CD4-positive, alpha-beta memory T cell (primary cell): Measurements from ENCODE around the gene CISD3. TPM values are rescaled to one million over a fixed set of nuclear protein-coding genes. Genes with fewer than 3 reads are reported as not detected.
A peak's percentile ranks its signal among the peaks of the same experiment; 100 is the strongest.

Source experiments
- CTCF ChIA-PET: fragments of 350-600 bp; sonication (Branson Sonifier 250); formaldehyde crosslinking; loops from one replicate; lab custom pipeline; 2021; ENCODE audit warnings: inconsistent platforms; ENCODE audit not compliant: partially characterized antibody; lab: Charles Lee
- POLR2A ChIA-PET: fragments of 350-600 bp; sonication (Branson Sonifier 250); formaldehyde crosslinking; loops from one replicate; lab custom pipeline; 2021; ENCODE audit not compliant: partially characterized antibody; lab: Charles Lee
- DNase-seq, 5 donors: peaks; one replicate each; pipeline versions ENCODE4 v3.0.0 to v3.0.0-alpha.2; 2020 to 2022; ENCODE audit warnings: mixed read lengths in 1 of 5
- H3K27ac ChIP-seq: one replicate; pipeline ENCODE4 v1.7.0; 2013; ENCODE audit warnings: low read depth, low read length
- H3K27me3 ChIP-seq: 2 replicates; pipeline ENCODE4 v1.7.0; 2013; ENCODE audit warnings: mild to moderate bottlenecking, low read length, moderate library complexity; ENCODE audit not compliant: insufficient read depth
- H3K36me3 ChIP-seq: 2 replicates; pipeline ENCODE4 v1.7.0; 2013; ENCODE audit warnings: mild to moderate bottlenecking, low read length, moderate library complexity; ENCODE audit not compliant: insufficient read depth
- H3K4me1 ChIP-seq: 2 replicates; pipeline ENCODE4 v1.7.0; 2013; ENCODE audit warnings: mild to moderate bottlenecking, low read length, moderate library complexity; ENCODE audit not compliant: insufficient read depth
- H3K4me3 ChIP-seq, 2 donors: one replicate each; pipeline ENCODE4 v1.7.0; 2013; ENCODE audit warnings: low read length in 2 of 2, mild to moderate bottlenecking in 1 of 2
- H3K9me3 ChIP-seq, 2 donors: one replicate each; pipeline ENCODE4 v1.7.0; 2013; ENCODE audit warnings: low read length in 2 of 2, control low read depth in 1 of 2; ENCODE audit not compliant: control insufficient read depth in 1 of 2
- H3K27ac Mint-ChIP-seq, 7 donors: one replicate each; pipeline ENCODE4 v1.8.0; 2020 to 2021; ENCODE audit warnings: mixed read lengths in 7 of 7, mild to moderate bottlenecking in 6 of 7, inconsistent platforms in 3 of 7, moderate library complexity in 3 of 7
- H3K27me3 Mint-ChIP-seq, 2 donors: one replicate each; pipeline ENCODE4 v1.8.0; 2020 to 2021; ENCODE audit warnings: mixed read lengths in 2 of 2
- H3K36me3 Mint-ChIP-seq, 2 donors: one replicate each; pipeline ENCODE4 v1.8.0; 2020 to 2021; ENCODE audit warnings: mixed read lengths in 2 of 2, inconsistent platforms in 1 of 2, mild to moderate bottlenecking in 1 of 2
- H3K4me1 Mint-ChIP-seq, 4 donors: one replicate each; pipeline ENCODE4 v1.8.0; 2020 to 2021; ENCODE audit warnings: mixed read lengths in 4 of 4, mild to moderate bottlenecking in 1 of 4
- H3K4me3 Mint-ChIP-seq, 8 donors: one replicate each; pipeline ENCODE4 v1.8.0; 2020 to 2021; ENCODE audit warnings: mixed read lengths in 8 of 8, mild to moderate bottlenecking in 7 of 8, moderate library complexity in 6 of 8, inconsistent platforms in 3 of 8
- H3K9me3 Mint-ChIP-seq, 8 donors: one replicate each; pipeline ENCODE4 v1.8.0; 2020 to 2021; ENCODE audit warnings: mixed read lengths in 8 of 8, mild to moderate bottlenecking in 5 of 8, inconsistent platforms in 3 of 8, moderate library complexity in 1 of 8
- intact Hi-C: fragments of 100-400 bp; cut with micrococcal nuclease; formaldehyde crosslinking; loops from one replicate; pipeline ENCODE4 v1.15.1; 2023
- polyA plus RNA-seq, 2 donors: library from polyadenylated mRNA; unstranded; fragments of 300-500 nt; fragmentation: Illumina TruSeq; gene quantifications; one replicate each; pipeline ENCODE4 v1.2.3, GENCODE V29; 2021
- total RNA-seq, 2 experiments: library from RNA; stranded (reverse); gene quantifications; one replicate each; pipeline ENCODE4 v1.2.3, GENCODE V29; 2021

Gene CISD3
- total and polyA plus RNA-seq, 4 experiments from 2014 or later, result 12.5 to 57.6 (median 34.4) TPM

DNA sequence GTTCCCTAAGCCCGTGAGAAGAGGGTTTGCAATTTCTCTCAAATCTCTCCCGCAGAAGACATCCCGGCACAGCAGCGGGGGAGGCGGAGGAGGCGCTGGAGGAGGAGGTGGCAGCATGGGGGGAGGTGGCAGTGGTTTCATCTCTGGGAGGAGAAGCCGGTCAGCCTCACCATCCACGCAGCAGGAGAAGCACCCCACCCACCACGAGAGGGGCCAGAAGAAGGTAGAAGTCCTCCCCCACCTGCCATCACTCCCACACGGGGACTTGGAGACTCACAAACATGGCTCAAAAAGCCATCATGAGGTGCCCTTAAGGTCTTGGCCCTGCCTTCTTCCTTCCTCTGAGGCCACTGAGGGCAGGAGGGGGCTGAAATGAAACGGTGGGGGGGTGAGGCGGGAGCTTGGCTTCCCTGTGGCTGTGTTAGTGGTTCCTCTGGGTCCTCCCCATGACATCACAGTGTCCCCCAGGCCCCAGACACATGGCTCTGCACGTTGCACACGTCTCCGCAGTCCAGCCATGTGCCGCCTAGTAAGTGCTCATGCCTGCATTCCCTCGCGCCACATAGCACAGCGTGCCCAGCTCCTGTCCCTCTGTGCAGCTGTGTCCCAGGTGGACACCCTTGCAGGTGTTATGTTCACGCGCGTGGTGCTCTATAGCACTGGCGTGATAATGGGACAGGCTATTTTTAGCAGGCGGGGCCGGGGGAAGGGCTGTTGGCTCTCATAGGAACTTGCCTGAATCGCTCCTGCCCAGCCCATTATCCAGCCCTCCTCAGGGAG is 18.2 kb upstream of the CISD3 start:
- no peak overlapping the region for H3K27ac ChIP-seq
- peak overlapping the region in 4 of 7 donors; percentile 24 to 64 (median 34) for H3K27ac Mint-ChIP-seq
- H3K27me3 ChIP-seq, result no peaks in the 10 kb centered on the region
- H3K4me1 ChIP-seq, result peaks cover 37% of the 10 kb centered on the region
- H3K9me3 Mint-ChIP-seq, result no peaks in the 10 kb centered on the region
- peaks cover 39 to 79% of the 10 kb centered on the region in 2 donors for H3K36me3 Mint-ChIP-seq
- intact Hi-C loops, result no loop called here
- peaks cover 75% of the 10 kb centered on the region for H3K36me3 ChIP-seq
- peaks cover 19 to 65% (median 29%) of the 10 kb centered on the region in 4 donors for H3K4me1 Mint-ChIP-seq
- no peak for DNase-seq
- no peak overlapping the region for H3K4me3 ChIP-seq
- no peaks in the 10 kb centered on the region for H3K9me3 ChIP-seq
- CTCF ChIA-PET, result no interaction called here
- H3K27me3 Mint-ChIP-seq, result no peaks in the 10 kb centered on the region
- POLR2A ChIA-PET, result interaction anchor here (1.1 to 14.0 kb wide), 2 partner anchors 10 to 13 kb away, joined by 4 to 588 read pairs; partner anchors contain the start of gene CISD3
- H3K4me3 Mint-ChIP-seq, result no peak overlapping the region

DNA sequence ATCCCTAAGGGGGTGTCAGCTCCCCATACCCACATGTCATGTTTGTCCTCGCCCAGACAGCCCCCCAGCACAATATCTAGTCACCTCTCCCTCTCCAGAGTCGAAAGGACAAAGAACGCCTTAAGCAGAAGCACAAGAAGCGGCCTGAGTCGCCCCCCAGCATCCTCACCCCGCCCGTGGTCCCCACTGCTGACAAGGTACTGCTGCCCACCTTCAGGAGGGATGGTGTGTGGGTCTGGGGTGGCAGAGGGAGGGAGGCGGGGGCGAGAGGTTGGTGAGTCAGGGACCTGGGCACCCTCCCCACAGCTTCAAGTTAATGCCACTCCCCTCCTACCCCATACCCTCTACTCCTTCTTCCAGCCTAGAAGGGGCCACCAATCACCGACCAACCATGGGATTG is 17.5 kb upstream of the CISD3 start:
- DNase-seq, result no peak
- H3K27ac Mint-ChIP-seq, result peak overlapping the region in 4 of 7 donors; percentile 24 to 59 (median 34)
- no peaks in the 10 kb centered on the region for H3K27me3 Mint-ChIP-seq
- H3K4me1 Mint-ChIP-seq, result peaks cover 14 to 61% (median 23%) of the 10 kb centered on the region in 4 donors
- no peak overlapping the region for H3K4me3 ChIP-seq
- intact Hi-C loops, result no loop called here
- H3K27ac ChIP-seq, result no peak overlapping the region
- H3K4me3 Mint-ChIP-seq, result no peak overlapping the region
- CTCF ChIA-PET, result no interaction called here
- no peaks in the 10 kb centered on the region for H3K27me3 ChIP-seq
- H3K9me3 Mint-ChIP-seq, result no peaks in the 10 kb centered on the region
- no peaks in the 10 kb centered on the region for H3K9me3 ChIP-seq
- POLR2A ChIA-PET, result interaction anchor here (1.1 to 14.0 kb wide), 2 partner anchors 11 to 13 kb away, joined by 4 to 588 read pairs; partner anchors contain the start of gene CISD3
- peaks cover 81% of the 10 kb centered on the region for H3K36me3 ChIP-seq
- peaks cover 42 to 79% of the 10 kb centered on the region in 2 donors for H3K36me3 Mint-ChIP-seq
- H3K4me1 ChIP-seq, result peaks cover 31% of the 10 kb centered on the region

GRCh38 chr17:38713456-38714075 is 16.6 kb upstream of the CISD3 start:
- Mint-ChIP-seq H3K9me3 (no peaks in the 10 kb centered on the region), H3K27ac (peak overlapping the region in 3 of 7 donors; percentile 8 to 78 (median 42)), H3K4me1 (peaks cover 7 to 56% (median 17%) of the 10 kb centered on the region in 4 donors), H3K36me3 (peaks cover 42 to 79% of the 10 kb centered on the region in 2 donors), H3K4me3 (no peak overlapping the region), H3K27me3 (no peaks in the 10 kb centered on the region)
- Histone ChIP-seq H3K4me3 (no peak overlapping the region), H3K4me1 (peaks cover 21% of the 10 kb centered on the region), H3K36me3 (peaks cover 88% of the 10 kb centered on the region), H3K9me3 (no peaks in the 10 kb centered on the region), H3K27me3 (no peaks in the 10 kb centered on the region), H3K27ac (no peak overlapping the region)
- no peak for DNase-seq
- ChIA-PET POLR2A (interaction anchor here (1.9 to 14.0 kb wide), 3 partner anchors 8 to 15 kb away, joined by 12 to 588 read pairs (median 34); partner anchors contain the start of genes CISD3 and MLLT6), CTCF (no interaction called here)
- intact Hi-C loops, result no loop called here

GRCh38 chr17:38715216-38715943 is 14.8 kb upstream of the CISD3 start:
- no peaks in the 10 kb centered on the region for H3K27me3 ChIP-seq
- no peak overlapping the region for H3K4me3 ChIP-seq
- no peak for DNase-seq
- Mint-ChIP-seq H3K27ac (peak overlapping the region in 6 of 7 donors; percentile 18 to 85 (median 66)), H3K9me3 (no peaks in the 10 kb centered on the region), H3K27me3 (no peaks in the 10 kb centered on the region), H3K4me3 (no peak overlapping the region), H3K4me1 (peaks cover 2 to 44% (median 11%) of the 10 kb centered on the region in 4 donors), H3K36me3 (peaks cover 37 to 74% of the 10 kb centered on the region in 2 donors)
- intact Hi-C loops, result no loop called here
- peak overlapping the region; percentile 4 for H3K27ac ChIP-seq
- CTCF ChIA-PET, result interaction anchor here (1.2 to 2.1 kb wide), 4 partner anchors 13 to 20 kb away, joined by 3 to 8 read pairs (median 5); no protein-coding TSS in a partner anchor
- peaks cover 82% of the 10 kb centered on the region for H3K36me3 ChIP-seq
- POLR2A ChIA-PET, result interaction anchor here (0.6 to 5.0 kb wide), 6 partner anchors 10 to 84 kb away, joined by 3 to 56 read pairs (median 9); partner anchors contain the start of genes MLLT6 and PIP4K2B
- peaks cover 15% of the 10 kb centered on the region for H3K4me1 ChIP-seq
- no peaks in the 10 kb centered on the region for H3K9me3 ChIP-seq

GRCh38 chr17:38716368-38717005 is 13.7 kb upstream of the CISD3 start:
- H3K27me3 ChIP-seq, result no peaks in the 10 kb centered on the region
- Mint-ChIP-seq H3K27ac (peak overlapping the region in 3 of 7 donors; percentile 12 to 70 (median 59)), H3K36me3 (peaks cover 39 to 73% of the 10 kb centered on the region in 2 donors), H3K4me3 (no peak overlapping the region), H3K9me3 (no peaks in the 10 kb centered on the region), H3K4me1 (peaks cover 9 to 46% (median 13%) of the 10 kb centered on the region in 4 donors), H3K27me3 (no peaks in the 10 kb centered on the region)
- CTCF ChIA-PET, result interaction anchor here (1.3 to 2.1 kb wide), 3 partner anchors 12 to 18 kb away, joined by 4 to 8 read pairs (median 6); no protein-coding TSS in a partner anchor
- no peak overlapping the region for H3K4me3 ChIP-seq
- no peaks in the 10 kb centered on the region for H3K9me3 ChIP-seq
- peaks cover 80% of the 10 kb centered on the region for H3K36me3 ChIP-seq
- H3K27ac ChIP-seq, result no peak overlapping the region
- DNase-seq, result no peak
- POLR2A ChIA-PET, result interaction anchor here (1.2 to 5.0 kb wide), 4 partner anchors 11 to 83 kb away, joined by 3 to 56 read pairs (median 20); partner anchors contain the start of genes CISD3, MLLT6 and PIP4K2B
- H3K4me1 ChIP-seq, result peaks cover 16% of the 10 kb centered on the region
- intact Hi-C loops, result no loop called here

DNA sequence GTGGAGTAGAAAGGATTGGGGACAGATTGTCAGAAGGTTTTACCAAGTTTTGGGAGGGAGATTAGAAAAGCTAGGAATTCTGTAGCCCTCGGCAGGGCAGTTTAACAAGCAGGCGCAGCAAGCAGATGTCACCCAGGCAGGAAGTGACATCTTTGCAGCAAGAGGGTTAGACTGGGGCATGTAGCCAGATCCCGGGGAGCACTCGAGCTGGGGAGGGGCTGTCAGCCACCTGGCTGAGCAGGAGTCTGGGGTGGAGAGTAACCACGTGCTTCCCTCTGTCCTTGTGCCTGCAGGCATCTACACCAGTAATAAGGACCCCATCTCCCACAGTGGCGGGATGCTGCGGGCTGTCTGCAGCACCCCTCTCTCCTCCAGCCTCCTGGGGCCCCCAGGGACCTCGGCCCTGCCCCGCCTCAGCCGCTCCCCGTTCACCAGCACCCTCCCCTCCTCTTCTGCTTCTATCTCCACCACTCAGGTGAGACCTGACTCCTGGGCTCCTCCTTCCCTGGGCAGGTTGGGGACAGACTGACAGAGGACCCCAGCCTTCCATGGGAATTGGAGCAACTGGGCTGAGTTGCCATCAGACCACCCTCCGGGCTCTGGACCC is 12.9 kb upstream of the CISD3 start:
- H3K4me3 Mint-ChIP-seq, result no peak overlapping the region
- peaks cover 34 to 69% of the 10 kb centered on the region in 2 donors for H3K36me3 Mint-ChIP-seq
- no peaks in the 10 kb centered on the region for H3K27me3 Mint-ChIP-seq
- intact Hi-C loops, result no loop called here
- H3K9me3 ChIP-seq, result no peaks in the 10 kb centered on the region
- H3K27ac ChIP-seq, result no peak overlapping the region
- H3K4me1 ChIP-seq, result peaks cover 13% of the 10 kb centered on the region
- POLR2A ChIA-PET, result interaction anchor here (1.2 to 15.9 kb wide), 4 partner anchors 10 to 13 kb away, joined by 6 to 588 read pairs (median 45); partner anchors contain the start of genes CISD3 and MLLT6
- peak overlapping the region in 6 of 7 donors; percentile 12 to 70 (median 38) for H3K27ac Mint-ChIP-seq
- peaks cover 9 to 42% (median 13%) of the 10 kb centered on the region in 4 donors for H3K4me1 Mint-ChIP-seq
- CTCF ChIA-PET, result interaction anchor here (2.1 to 2.2 kb wide), 2 partner anchors 11 to 18 kb away, joined by 7 to 8 read pairs; no protein-coding TSS in a partner anchor
- peaks cover 78% of the 10 kb centered on the region for H3K36me3 ChIP-seq
- no peak overlapping the region for H3K4me3 ChIP-seq
- no peak for DNase-seq
- H3K9me3 Mint-ChIP-seq, result no peaks in the 10 kb centered on the region
- no peaks in the 10 kb centered on the region for H3K27me3 ChIP-seq
